ENCODE measurements around the gene CYTH1.
"Not testable (repeated sequence)": the region's sequence is repeated elsewhere in the genome, so short reads cannot be mapped to it uniquely, and the experiment has no call there.

The CYTH1 gene

DNA sequence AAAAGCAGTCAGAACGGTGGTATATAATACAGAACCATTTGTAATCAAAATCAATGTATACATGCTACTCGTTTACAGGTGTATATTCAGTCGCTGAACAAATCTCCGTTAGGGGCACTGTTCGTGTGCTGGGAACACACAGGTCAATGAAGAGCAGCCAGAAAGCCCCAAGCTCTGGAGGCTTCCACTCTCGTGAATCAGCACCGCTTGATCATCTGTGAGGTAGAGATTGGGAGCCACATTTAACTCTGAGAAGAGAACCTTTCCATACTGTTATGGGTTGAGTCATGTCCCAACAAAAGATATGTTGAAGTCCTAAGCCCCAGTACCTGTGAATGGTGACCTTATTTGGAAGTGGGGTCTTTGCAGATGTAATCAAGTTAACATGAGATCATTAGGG, 5.4 kb upstream of the CYTH1 start:
- no peak for DNase-seq (ENCODE audit: low spot score)

DNA sequence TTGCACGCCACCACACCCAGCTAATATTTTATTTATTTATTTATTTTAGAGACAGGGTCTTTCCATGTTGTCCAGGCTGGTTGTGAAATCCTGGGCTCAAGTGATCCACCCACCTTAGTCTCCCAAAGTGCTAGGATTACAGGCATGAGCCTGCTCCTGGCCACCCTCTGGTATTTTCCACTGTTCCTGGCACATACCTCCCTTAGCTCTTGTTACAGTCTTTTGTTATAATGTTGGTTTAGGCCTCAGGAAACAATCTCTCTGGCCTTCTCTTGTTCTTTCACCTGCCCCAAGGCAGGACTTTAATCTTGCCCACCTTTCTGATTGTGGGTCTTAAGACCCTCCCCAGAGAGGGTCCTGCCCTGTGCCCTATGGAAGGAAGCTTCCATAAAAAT, 3.6 kb upstream of the CYTH1 start:
- no peak for DNase-seq (ENCODE audit: low spot score)

- DNase-seq (ENCODE audit: low spot score): no peak
Measured at GRCh38 chr17:78785011-78785662, 3.1 kb upstream of the CYTH1 start.

DNA sequence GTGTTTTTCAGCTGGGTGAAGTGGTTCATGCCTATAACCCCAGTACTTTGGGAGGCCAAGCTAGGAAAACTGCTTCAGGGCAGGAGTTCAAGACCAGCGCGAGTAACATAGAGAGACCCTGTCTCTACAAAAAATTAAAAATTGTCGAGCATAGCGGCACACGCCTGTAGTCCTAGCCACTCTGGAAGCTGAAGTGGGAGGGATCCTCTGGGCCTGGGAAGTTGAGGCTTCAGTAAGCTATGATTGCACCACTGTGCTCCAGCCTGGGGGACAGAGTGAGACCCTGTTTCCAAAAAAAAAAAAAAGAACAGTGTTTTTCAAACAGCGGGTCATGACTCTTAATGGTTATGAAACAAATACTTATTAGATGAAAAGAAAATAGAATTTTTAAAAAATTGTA, 2.3 kb upstream of the CYTH1 start:
- no peak for DNase-seq (ENCODE audit: low spot score)

DNA sequence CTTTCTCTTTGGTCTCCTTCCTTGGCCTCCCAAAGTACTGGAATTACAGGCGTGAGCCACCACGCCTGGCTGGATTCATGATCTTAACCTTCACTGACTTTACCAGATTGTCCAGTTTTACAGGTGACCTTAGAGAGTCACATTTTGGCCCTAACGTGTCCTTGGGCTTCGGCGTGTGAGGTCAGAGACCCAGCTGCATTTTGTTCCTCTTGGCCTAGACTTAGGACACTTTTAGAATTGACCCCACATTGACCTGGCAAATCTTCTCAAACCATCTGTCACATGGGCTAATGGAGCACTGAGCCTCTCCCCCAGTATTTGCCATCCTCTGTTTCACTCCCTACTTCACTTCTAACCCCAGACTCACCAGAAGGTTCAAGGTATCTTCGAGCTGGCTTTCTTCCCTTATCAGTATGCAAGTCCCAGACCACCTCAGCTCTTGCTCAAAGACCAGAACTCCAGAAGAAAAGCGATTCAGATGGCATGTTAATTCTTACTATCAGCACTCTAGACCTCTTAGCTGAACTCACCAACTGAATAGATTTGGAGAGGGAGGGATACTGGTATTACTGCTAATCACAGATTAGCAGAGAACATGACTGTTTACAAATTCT, 1.7 kb upstream of the CYTH1 start:
- DNase-seq (ENCODE audit: low spot score): no peak

DNA sequence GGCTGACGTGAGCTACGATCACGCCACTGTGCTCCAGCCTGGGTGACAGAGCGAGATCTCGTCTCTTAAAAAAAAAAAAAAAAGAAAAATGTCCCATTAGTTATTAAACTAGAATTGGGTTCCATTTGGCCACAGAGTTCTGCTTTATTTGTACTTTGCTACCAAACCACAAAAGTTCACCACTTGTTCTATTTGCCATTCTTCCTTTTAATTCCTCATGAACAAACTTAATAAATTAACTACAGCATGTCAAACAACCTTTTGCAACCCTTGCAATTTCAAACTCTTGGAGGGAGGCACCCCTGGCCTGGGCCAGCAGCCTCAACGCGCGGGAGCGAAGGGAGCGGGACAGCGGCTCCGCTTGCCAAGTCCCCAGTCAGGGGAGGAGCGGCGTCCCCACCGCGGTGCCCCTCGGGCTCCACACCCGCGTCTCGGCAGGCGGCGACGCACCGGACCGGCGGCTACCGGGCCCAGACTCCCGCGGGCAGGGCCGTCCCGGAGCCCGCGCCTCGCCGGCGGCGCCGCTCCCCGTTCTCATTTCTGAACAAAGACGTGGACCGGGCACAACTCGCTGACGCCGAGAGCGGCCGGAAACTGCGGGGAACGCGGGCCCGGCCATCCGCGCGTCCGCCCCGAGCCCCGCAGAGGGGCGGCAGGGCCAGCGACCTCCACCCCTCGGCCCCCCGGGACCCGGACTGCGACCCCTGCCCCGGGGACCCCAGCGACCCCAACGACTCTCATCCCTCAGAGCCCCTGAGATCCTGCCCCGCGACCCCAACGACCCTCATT, 775 bp downstream of the CYTH1 start:
- DNase-seq (ENCODE audit: low spot score): no peak

- no peak for DNase-seq (ENCODE audit: low spot score)
Measured at GRCh38 chr17:78780335-78780734, 1.7 kb downstream of the CYTH1 start.

- DNase-seq (ENCODE audit: low spot score): no peak
Measured at GRCh38 chr17:78779850-78780249, 2.2 kb downstream of the CYTH1 start.

DNA sequence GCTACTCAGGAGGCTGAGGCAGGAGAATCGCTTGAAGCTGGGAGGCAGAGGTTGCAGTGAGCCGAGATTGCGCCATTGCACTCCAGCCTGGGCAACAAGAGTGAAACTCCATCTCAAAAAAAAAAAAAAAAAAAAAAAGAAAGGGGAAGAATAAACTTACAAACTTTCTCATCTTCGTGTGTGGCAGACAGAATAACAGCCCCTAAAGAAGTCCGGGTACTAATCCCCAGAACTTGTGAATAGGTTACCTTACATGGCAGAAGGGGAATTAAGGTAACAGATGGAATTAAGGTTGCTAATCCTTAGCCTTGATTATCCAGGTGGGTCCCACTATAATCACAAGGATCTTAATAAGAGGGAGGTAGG, 2.8 kb downstream of the CYTH1 start:
- DNase-seq (ENCODE audit: low spot score): not testable (repeated sequence)

DNA sequence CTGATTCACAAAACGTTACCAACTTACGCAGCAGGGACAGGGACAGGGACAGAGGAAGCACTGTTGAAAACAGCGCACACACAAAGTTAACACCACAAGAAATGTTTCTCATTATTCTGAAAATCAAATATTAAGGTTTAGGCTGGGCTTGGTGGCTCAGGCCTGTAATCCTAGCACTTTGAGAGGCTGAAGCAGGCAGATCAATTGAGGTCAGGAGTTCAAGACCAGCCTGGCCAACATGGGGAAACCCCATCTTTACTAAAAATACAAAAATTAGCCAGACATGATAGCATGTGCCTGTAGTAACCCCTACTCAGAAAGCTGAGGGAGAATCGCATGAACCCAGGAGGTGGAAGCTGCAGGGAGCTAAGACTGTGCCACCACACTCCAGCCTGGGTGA, 4.2 kb downstream of the CYTH1 start:
- DNase-seq (ENCODE audit: low spot score): no peak

- DNase-seq (ENCODE audit: low spot score): no peak
Measured at GRCh38 chr17:78774956-78775571, 7.0 kb downstream of the CYTH1 start.

DNA sequence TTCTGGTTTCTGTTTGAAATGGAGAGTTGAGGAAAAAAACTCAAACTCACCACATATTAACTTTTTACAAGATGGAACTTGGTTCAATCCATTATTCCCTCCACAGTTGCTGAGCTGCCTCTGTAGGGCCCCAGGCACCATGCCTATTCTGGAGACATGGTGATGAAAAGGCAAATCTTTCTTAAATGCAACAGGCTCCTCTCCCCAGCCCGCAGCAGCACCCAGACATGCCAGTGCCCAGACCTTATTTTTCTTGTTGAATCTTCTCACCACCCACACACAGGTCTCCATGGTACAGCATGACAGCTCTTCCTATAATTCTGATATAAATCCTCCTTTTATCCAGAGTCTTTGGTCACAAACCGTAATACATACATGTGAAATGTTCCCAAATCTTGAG, 7.6 kb downstream of the CYTH1 start:
- no peak for DNase-seq (ENCODE audit: low spot score)

DNA sequence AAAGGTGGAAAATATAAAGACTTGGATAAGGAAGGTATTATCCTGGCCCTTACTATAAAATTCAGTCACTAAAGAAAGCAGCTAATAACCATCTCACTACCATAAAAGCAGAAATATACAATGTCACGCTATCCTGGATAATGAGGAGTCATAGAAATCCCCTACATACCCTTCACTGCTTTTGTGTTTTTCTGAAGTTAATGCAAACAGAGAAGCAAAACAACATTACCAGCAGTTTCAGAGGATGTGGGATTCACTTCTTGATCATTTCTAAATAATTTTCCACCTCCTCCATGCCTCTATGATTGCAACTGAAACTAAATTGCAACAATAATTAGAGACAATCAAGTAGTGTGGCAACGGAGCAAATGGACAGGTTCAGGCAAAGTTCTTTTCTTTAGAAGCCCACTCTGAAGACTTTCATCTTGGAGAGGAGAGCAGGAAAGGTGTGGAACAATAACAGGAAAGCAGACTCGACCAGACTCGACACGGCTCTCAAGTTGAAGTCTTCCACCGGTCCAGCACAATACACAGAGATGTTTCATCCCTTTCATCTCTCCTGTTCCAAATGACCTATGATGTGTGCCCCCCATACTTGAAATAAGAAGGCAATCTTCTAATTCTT, 10.2 kb downstream of the CYTH1 start:
- DNase-seq (ENCODE audit: low spot score): no peak

GRCh38 chr17:78769196-78769773, 12.8 kb downstream of the CYTH1 start:
- no peak for DNase-seq (ENCODE audit: low spot score)

DNA sequence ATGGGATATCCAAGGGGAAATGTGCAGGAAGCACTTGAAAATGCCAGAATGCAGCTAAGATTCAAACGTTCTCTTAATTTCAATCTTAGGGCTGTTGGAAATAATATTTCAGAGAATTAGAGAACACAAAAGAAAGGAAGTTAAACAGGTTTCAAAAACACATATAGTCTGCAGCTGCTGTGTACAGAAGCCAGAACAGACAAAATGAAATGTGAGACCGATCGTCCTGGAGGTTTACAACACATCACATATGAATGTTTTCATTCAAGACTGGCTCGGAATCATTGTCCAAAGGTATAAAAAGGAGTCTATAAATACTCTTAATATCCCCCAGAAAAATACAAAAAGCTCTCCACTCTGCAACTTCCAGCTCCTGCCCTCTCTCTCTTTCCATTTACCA, 14.3 kb downstream of the CYTH1 start:
- DNase-seq (ENCODE audit: low spot score): no peak

- DNase-seq (ENCODE audit: low spot score): no peak
Measured at GRCh38 chr17:78766743-78767294, 15.3 kb downstream of the CYTH1 start.

GRCh38 chr17:78766225-78766624, 15.8 kb downstream of the CYTH1 start:
- no peak for DNase-seq (ENCODE audit: low spot score)

DNA sequence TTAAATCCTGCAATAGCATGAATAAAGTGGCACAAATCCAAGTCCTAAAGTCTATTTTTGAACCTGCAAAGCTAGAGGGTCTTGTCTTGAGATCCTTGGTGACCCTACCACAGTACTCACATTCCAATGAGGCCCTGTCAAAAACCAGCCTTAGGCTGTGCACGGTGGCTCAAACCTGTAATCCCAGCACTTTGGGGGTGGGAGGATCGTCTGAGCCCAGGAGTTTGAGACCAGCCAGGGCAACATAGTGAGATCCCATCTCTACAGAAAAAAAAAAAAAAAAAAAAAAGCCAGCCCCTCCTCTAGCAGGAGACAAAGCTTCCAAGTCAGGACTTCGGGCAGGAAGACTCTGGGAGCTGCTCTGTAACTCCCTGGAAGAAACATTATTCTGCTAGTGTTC, 16.3 kb downstream of the CYTH1 start:
- DNase-seq (ENCODE audit: low spot score): no peak

DNA sequence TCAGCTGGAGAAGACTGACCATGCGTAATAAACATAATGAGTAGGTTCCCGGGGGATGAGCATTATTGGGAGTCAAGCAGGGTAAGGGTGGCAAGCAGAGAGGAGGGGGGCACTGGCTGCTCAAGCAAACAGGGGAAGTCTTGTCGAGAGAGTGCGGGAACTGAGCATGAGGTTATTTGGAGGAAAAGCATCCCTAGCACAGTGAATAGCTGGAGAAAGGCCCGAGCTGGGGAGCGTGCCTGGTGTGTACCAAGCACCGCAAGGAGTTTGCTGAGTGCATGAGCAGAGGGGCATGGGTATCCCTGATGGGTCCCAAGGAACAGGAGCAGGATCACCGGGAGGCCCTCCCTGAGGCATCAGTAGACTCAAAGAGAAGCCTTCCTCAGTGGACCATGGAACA, 17.2 kb downstream of the CYTH1 start:
- no peak for DNase-seq (ENCODE audit: low spot score)

GRCh38 chr17:78763561-78763960, 18.5 kb downstream of the CYTH1 start:
- DNase-seq (ENCODE audit: low spot score): no peak

GRCh38 chr17:78761789-78762406, 20.2 kb downstream of the CYTH1 start:
- DNase-seq (ENCODE audit: low spot score): no peak

- no peak for DNase-seq (ENCODE audit: low spot score)
Measured at GRCh38 chr17:78759969-78760352, 22.1 kb downstream of the CYTH1 start.
